OCI-LY7 (cell line): ENCODE results near the gene DROSHA. TPM values are rescaled to one million over a fixed set of nuclear protein-coding genes. Genes with fewer than 3 reads are reported as not detected.

Experiments used
- BruUV-seq: library from RNA; stranded (reverse); fragments of 400-500 nt; replicated peaks from 2 replicates; lab custom pipeline; 2021; lab: Mats Ljungman, UMichigan
- CTCF ChIA-PET: fragments of 300-600 bp; sonication (Branson Sonifier 250); formaldehyde crosslinking; loops from one replicate; lab custom pipeline; 2022; ENCODE audit warnings: antibody characterized with exemption; ENCODE audit not compliant: unreplicated experiment; lab: Charles Lee
- POLR2A ChIA-PET: fragments of 300-600 bp; sonication (Branson Sonifier 250); formaldehyde crosslinking; loops from one replicate; lab custom pipeline; 2022; ENCODE audit warnings: antibody characterized with exemption; lab: Charles Lee
- DNase-seq: peaks from one replicate; pipeline ENCODE4 v3.0.0-alpha.2; 2015; ENCODE audit warnings: low spot score
- H2AFZ ChIP-seq: fragments of 200-600 bp; sonication (generic), shearing (Covaris generic); 2 replicates; pipeline ENCODE4 v1.6.1; 2014; ENCODE audit warnings: mild to moderate bottlenecking, antibody characterized with exemption, low read length, moderate library complexity
- H3K27ac ChIP-seq: fragments of 200-600 bp; sonication (generic); 2 replicates; pipeline ENCODE4 v1.5.1; 2014; ENCODE audit warnings: mixed run types, low read depth, mild to moderate bottlenecking, moderate library complexity, low read length, inconsistent platforms; ENCODE audit not compliant: poor library complexity, severe bottlenecking
- H3K36me3 ChIP-seq: fragments of 200-600 bp; sonication (generic); 2 replicates; pipeline ENCODE4 v1.6.1; 2014; ENCODE audit warnings: mild to moderate bottlenecking, antibody characterized with exemption, low read length, moderate library complexity, mixed read lengths; ENCODE audit not compliant: insufficient read depth
- H3K4me1 ChIP-seq: fragments of 200-600 bp; sonication (generic); 2 replicates; pipeline ENCODE4 v1.5.1; 2014; ENCODE audit warnings: mild to moderate bottlenecking, low read length; ENCODE audit not compliant: insufficient read depth, poor library complexity, severe bottlenecking
- H3K4me2 ChIP-seq: fragments of 200-600 bp; sonication (generic); 2 replicates; pipeline ENCODE4 v1.6.1; 2014; ENCODE audit warnings: mild to moderate bottlenecking, low read length
- H3K4me3 ChIP-seq: fragments of 200-600 bp; sonication (generic); 2 replicates; pipeline ENCODE4 v1.5.1; 2014; ENCODE audit warnings: mild to moderate bottlenecking, low read depth, low read length; ENCODE audit not compliant: poor library complexity, severe bottlenecking
- H3K79me2 ChIP-seq: fragments of 200-600 bp; sonication (generic); 2 replicates; pipeline ENCODE4 v1.6.1; 2016; ENCODE audit warnings: low read depth, mild to moderate bottlenecking, low read length, moderate library complexity, mixed read lengths; ENCODE audit not compliant: insufficient read depth
- H3K9me2 ChIP-seq: fragments of 200-600 bp; sonication (generic); 2 replicates; pipeline ENCODE4 v1.6.1; 2016; ENCODE audit warnings: mild to moderate bottlenecking, low read length, mixed read lengths; ENCODE audit not compliant: insufficient read depth
- H3K9me3 ChIP-seq: fragments of 200-600 bp; sonication (generic); 2 replicates; pipeline ENCODE4 v1.6.1; 2014; ENCODE audit warnings: mild to moderate bottlenecking, mixed run types, low read length, mixed read lengths
- H4K20me1 ChIP-seq: fragments of 200-600 bp; sonication (generic); 2 replicates; pipeline ENCODE4 v1.6.1; 2014; ENCODE audit warnings: mild to moderate bottlenecking, antibody characterized with exemption, low read length, moderate library complexity, mixed read lengths; ENCODE audit not compliant: insufficient read depth
- EZH2phosphoT487 ChIP-seq: fragments of 200-600 bp; sonication (generic); IDR thresholded peaks from 2 replicates; pipeline ENCODE4 v1.6.1; 2018; ENCODE audit warnings: low read depth, borderline replicate concordance, mild to moderate bottlenecking, mixed run types, antibody characterized with exemption, low read length, moderate library complexity, mixed read lengths
- intact Hi-C: fragments of 100-400 bp; cut with micrococcal nuclease; formaldehyde crosslinking; loops from one replicate; pipeline ENCODE4 v1.10.0; 2022; ENCODE audit not compliant: unreplicated experiment
- total RNA-seq, 2 experiments: library from RNA; depleted of rRNA in 1 of 2; stranded (reverse); fragments of >200 nt in 1 of 2; shearing (Covaris generic) in 1 of 2; gene quantifications; 2 replicates each; pipeline ENCODE4 v1.2.3, GENCODE V29; 2014 to 2022
- TF ChIP-seq, protein P1 (sequence below): fragments of 200-600 bp; sonication (generic); conservative IDR thresholded peaks from 2 replicates; pipeline ENCODE4 v1.5.1; 2014; ENCODE audit warnings: mild to moderate bottlenecking, antibody characterized with exemption, low read length, moderate library complexity, mixed read lengths

DROSHA gene
- total RNA-seq, 2 experiments from 2014 or later, result 56.3 to 92.8 TPM

DNA sequence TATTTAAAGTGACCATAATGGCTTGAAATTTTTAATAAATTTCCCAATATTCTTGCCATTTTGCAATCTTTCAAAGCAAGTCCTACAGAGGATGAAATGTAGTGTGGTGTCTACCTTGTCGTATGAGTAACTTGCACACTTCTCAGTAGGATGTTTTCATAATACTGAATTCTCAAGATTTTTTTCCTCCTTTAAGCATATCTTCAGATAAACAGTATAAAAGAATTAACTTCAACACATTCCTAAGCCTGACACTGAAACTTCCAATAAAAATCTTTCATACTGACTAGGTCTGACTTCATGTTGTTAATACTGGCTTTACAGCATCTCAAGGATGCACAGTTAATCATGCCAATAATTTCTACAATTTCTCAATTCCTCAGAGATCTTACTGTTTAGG, 62.0 kb downstream of the DROSHA start:
- Histone ChIP-seq H3K27ac (no peak overlapping the region), H2AFZ (no peak overlapping the region), H3K4me3 (no peak overlapping the region), H4K20me1 (no peaks in the 10 kb centered on the region), H3K79me2 (no peaks in the 10 kb centered on the region), H3K4me1 (no peaks in the 10 kb centered on the region), H3K4me2 (no peak overlapping the region), H3K36me3 (peaks cover 82% of the 10 kb centered on the region), H3K9me3 (no peaks in the 10 kb centered on the region), H3K9me2 (no peaks in the 10 kb centered on the region)
- BruUV-seq, result no TSS peak
- POLR2A ChIA-PET, result interaction anchor here (0.6 kb wide), 1 partner anchor 110 kb away, joined by 3 read pairs; no protein-coding TSS in a partner anchor
- CTCF ChIA-PET, result no interaction called here
- TF ChIP-seq EZH2phosphoT487, result no peak
- TF ChIP-seq, protein P1, sequence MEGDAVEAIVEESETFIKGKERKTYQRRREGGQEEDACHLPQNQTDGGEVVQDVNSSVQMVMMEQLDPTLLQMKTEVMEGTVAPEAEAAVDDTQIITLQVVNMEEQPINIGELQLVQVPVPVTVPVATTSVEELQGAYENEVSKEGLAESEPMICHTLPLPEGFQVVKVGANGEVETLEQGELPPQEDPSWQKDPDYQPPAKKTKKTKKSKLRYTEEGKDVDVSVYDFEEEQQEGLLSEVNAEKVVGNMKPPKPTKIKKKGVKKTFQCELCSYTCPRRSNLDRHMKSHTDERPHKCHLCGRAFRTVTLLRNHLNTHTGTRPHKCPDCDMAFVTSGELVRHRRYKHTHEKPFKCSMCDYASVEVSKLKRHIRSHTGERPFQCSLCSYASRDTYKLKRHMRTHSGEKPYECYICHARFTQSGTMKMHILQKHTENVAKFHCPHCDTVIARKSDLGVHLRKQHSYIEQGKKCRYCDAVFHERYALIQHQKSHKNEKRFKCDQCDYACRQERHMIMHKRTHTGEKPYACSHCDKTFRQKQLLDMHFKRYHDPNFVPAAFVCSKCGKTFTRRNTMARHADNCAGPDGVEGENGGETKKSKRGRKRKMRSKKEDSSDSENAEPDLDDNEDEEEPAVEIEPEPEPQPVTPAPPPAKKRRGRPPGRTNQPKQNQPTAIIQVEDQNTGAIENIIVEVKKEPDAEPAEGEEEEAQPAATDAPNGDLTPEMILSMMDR, result no peak
- no peak for DNase-seq
- intact Hi-C loops, result no loop called here

DNA sequence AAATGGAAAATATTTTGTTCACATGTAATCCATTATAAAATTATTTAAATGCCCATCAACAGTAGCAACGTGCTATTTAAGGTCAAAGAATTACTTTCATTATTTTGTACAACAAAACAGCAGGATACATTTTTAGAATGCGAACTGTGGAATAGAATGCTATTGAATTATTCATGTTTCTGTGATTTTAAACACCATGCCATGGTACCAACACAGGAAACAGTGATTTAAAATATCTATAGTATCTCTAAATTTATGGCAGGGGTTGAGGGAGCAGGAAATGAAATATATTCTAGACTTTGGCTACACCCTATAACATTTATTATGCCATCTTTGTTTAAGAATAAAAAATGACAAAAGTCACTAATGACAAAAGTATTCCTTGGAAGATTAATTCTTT, 62.4 kb downstream of the DROSHA start:
- TF ChIP-seq EZH2phosphoT487, result no peak
- TF ChIP-seq, protein P1, result no peak
- H3K27ac ChIP-seq, result no peak overlapping the region
- DNase-seq, result no peak
- no peaks in the 10 kb centered on the region for H3K79me2 ChIP-seq
- ChIA-PET CTCF (no interaction called here), POLR2A (no interaction called here)
- BruUV-seq, result no TSS peak
- no peaks in the 10 kb centered on the region for H3K4me1 ChIP-seq
- no peaks in the 10 kb centered on the region for H3K9me3 ChIP-seq
- H2AFZ ChIP-seq, result no peak overlapping the region
- intact Hi-C loops, result no loop called here
- H3K4me2 ChIP-seq, result no peak overlapping the region
- peaks cover 82% of the 10 kb centered on the region for H3K36me3 ChIP-seq
- H3K9me2 ChIP-seq, result no peaks in the 10 kb centered on the region
- H3K4me3 ChIP-seq, result no peak overlapping the region
- H4K20me1 ChIP-seq, result no peaks in the 10 kb centered on the region

DNA sequence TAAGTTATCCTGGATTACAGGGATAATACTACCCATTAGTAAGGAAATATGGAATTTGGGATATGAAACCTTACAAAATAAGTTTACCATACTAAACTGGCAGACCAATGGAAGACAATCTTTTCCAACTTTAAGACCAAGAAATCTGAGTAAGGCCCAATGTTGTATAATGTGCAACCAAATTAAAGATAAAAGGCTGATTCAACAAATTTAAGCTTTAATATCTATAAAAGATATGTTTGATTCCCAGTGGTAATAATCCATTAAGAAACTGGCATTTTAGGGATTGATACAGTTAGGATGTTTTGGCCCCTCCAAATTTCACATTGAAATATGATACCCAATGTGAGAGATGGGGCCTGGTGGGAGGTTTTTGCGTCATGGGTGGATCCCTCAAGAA, 66.6 kb downstream of the DROSHA start:
- intact Hi-C loops, result no loop called here
- H3K36me3 ChIP-seq, result peaks cover 96% of the 10 kb centered on the region

More for the DNA sequence above, 66.6 kb downstream of the DROSHA start:
- Histone ChIP-seq H3K4me3 (no peak overlapping the region), H2AFZ (no peak overlapping the region), H4K20me1 (no peaks in the 10 kb centered on the region), H3K4me2 (no peak overlapping the region), H3K27ac (no peak overlapping the region), H3K9me3 (peaks cover 13% of the 10 kb centered on the region; the same call in 1 of the 2 replicates), H3K4me1 (no peaks in the 10 kb centered on the region), H3K9me2 (no peaks in the 10 kb centered on the region), H3K79me2 (no peaks in the 10 kb centered on the region)
- CTCF ChIA-PET, result no interaction called here
- no peak for DNase-seq
- no TSS peak for BruUV-seq
- POLR2A ChIA-PET, result no interaction called here
- TF ChIP-seq, protein P1, result no peak
- TF ChIP-seq EZH2phosphoT487, result no peak
